HEK293 (cell line): ENCODE results near the gene MBP.

Experiments
- ZNF768 ChIP-seq: fragments of 450-650 bp; formaldehyde crosslinking; IDR thresholded peaks from 2 replicates; pipeline ENCODE4 v1.5.1; 2018; ENCODE audit warnings: missing biosample characterization, mild to moderate bottlenecking, missing genetic modification characterization
- ZSCAN30 ChIP-seq: fragments of 450-650 bp; IDR thresholded peaks from 2 replicates; pipeline ENCODE4 v1.5.1; 2018; ENCODE audit warnings: missing biosample characterization, mild to moderate bottlenecking, missing genetic modification characterization, moderate library complexity

GRCh38 chr18:77181950-77182707 is 49.5 kb upstream of the MBP start:
- no peak for TF ChIP-seq ZSCAN30 (tag by site-specific recombination)
- TF ChIP-seq ZNF768 (tag by site-specific recombination), result no peak
